ENCODE results near the gene ODAD4.

GRCh38 chr17:41888332-41888965 is 42.0 kb upstream of the ODAD4 start:
- TF ChIP-seq EZH2 (IDR thresholded peaks at IDR 0.05; ENCODE audit: borderline replicate concordance) (no peak), CTCF (IDR thresholded peaks at IDR 0.05; ENCODE audit: poor library complexity) (no peak), EZH2phosphoT487 (IDR thresholded peaks at IDR 0.05; ENCODE audit: low read depth, severe bottlenecking, unreplicated experiment) (no peak)
